HG03521 (cell line): Measurements from ENCODE around the gene GLYATL3.

ENCODE experiments used
- ATAC-seq: cut with Tn5 transposase; IDR thresholded peaks from one replicate; pipeline ENCODE4 v1.9.1; 2021; ENCODE audit warnings: mild to moderate bottlenecking, moderate library complexity; ENCODE audit not compliant: unreplicated experiment

The GLYATL3 gene

GRCh38 chr6:49513153-49513989 lies 13.6 kb downstream of the GLYATL3 start:
- ATAC-seq: no peak

DNA sequence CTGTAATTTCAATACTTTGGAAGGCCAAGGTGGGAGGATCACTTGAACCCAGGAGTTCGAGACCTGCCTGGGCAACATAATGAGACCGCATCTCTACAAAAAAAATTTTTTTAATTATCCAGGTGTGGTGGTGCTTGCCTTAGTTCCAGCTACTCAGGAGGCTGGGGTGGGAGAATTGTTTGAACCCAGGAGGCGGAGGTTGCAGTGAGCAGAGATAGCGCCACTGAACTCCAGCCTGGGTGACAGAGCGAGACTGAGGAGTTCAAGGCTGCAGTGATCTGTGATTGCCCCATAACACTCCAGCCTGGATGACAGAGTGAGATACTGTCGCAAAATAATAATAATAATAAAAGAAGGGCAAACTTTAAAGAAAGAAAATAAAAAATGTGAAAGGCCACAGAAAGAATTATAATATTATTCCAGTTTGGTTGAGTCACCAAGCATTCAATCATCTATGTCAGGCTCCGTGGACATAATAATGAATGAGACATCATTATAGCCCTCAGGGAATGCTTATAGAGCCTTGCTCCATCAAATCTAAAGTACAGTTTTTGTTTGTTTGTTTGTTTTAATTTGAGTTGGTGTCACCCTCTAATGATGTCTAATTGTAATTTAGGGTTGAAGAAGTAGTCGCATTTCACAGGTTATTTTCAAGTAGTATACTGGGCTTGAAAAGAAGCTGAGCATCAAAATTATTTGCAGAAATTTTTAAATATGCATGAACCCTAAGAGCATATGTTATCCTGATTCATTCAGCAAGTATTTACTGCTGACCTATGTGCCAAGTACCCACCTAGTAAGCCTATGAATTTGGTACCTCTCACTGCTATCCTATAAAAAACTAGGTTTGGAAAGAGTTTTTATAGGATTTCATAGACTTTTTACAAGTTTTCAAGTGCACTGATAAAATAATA lies 15.1 kb downstream of the GLYATL3 start:
- ATAC-seq: no peak

DNA sequence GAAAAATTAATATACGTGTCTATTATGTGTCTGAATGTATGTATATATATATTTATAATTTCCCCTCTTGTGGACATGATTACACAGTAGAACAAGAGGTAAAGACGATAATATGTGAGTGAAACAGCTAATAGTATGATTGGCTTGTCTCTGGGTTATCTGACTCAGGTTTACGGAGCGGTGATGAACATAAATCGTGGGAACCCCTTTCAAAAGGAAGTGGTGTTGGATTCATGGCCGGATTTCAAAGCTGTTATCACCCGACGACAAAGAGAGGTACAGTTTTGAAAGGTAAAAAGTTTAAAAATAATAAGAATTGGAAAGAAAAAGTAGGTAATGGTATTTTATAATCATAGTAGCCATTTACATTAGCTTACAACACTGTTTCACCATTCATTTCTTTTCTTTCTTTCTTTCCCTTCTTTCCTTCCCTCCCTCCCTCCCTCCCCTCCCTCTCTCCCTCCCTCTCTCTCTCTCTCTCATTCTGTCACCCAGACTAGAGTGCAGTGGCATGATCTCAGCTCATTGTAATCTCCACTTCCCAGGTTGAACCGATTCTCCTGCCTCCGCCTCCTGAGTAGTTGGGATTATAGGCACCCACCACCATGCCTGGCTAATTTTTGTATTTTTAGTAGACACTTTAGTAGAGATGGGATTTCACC lies 15.9 kb downstream of the GLYATL3 start:
- no peak for ATAC-seq

- no peak for ATAC-seq
Measured at GRCh38 chr6:49516147-49516505, 16.4 kb downstream of the GLYATL3 start.

GRCh38 chr6:49517919-49518318 lies 18.2 kb downstream of the GLYATL3 start:
- ATAC-seq: no peak

DNA sequence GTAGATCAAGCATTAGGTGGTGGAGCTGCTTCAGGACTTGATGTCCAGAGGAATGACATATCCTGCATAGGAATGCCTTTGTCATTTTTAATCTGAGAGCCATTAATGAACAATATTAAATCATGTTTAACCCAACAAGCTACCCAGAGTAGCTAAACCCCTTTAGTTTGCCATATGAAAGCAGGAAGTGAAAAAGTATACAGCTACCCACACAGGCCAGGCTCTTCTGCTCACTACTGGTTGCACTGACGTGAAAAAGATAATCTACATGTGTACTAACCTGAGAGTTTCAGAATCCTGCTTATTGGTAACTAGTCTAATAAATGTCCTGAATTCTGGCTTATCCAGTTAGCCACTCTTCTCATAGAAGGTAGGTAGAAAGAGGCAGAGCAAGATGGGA lies 19.9 kb downstream of the GLYATL3 start:
- ATAC-seq: peak; percentile 83

DNA sequence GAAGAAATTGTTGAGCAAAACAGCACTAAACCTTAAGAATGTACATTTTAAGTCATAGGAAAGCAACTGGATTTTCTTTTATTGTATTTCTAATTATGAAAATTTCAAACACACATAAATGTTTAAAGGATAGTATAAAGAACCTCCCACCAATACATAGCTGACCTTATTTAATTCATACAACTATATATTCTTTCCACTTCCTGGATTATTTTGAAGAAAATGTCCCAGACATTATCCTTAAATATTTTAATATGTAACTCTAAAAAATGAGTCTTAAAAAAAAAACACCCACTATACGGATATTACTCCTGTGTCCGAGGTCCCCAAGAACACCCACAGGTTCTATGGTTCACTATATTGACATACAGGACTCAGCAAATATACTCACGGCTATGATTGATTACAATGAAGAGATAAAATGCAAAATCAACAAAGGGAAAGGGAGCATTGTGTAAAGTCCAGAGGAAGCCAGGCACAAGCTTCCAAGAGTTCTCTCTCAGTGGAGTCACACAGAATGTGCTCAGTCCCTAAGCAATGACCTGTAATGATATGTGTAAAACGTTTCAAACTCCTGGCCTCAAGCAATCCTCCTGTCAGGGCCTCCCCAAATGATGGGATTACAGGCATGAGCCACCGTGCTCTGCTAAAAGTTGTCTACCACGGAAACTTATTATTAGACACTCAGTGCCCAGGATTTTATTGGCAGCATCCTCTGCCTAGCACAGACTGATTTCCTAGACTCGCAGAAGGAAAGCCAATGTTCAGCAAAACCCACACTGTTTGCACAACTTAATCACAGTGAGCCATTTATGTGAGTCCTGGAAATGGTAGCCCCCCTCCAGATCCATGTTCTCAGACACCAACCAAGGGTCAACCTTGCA lies 23.2 kb downstream of the GLYATL3 start:
- no peak for ATAC-seq

GRCh38 chr6:49523901-49524300 lies 24.2 kb downstream of the GLYATL3 start:
- ATAC-seq: no peak

DNA sequence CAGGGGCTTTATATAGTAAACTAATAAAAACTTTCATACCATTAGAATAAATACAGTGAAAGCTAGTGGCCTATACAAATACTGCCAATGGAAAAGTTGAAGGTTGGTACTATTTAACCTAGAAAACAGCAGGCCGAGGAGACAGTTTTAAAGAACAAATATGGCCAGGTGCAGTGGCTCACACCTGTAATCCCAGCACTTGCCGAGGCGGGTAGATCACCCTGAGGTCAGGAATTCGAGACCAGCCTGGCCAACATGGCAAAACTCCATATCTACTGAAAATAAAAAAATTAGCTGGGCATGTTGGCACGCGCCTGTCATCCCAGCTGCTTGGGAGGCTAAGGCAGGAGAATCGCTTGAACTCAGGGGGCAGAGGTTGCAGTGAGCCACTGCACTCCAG lies 24.8 kb downstream of the GLYATL3 start:
- no peak for ATAC-seq

- no peak for ATAC-seq
Measured at GRCh38 chr6:49526598-49526997, 26.9 kb downstream of the GLYATL3 start.

DNA sequence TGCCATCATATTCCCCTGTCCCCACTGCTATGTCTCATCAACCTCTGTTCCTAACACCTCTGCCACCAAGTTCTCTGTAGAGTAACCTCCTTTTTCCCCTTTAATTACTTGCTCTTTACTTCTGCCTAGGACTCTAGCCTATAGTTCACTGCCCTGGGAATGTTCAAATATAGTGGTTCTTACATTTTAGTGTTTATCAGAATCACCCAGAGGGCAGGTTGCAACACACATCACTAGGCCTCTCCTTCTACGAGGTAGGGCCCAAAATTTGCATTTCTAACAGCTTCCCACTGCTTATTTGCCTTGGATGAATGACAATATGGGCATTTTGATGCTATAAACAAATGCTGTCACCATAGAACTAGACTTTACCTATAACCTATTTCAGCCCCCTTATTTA lies 27.6 kb downstream of the GLYATL3 start:
- no peak for ATAC-seq

DNA sequence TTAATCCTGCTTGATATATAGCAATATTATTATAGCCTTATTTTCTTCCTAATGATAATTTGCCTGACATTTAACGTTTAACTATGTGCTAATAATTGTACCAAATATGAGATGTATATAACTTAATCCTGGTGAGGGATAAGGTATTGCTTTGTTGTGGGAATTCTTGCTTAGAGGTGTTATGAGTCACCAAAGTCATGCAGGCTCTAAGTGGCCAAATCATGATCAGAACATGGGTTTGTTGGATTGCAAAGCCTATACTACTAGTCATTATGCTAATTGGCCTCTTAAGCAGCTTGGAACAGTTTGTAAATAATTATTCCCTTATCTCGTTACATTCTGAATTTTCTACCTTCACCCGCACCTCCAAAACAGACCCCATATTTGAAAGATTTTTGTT lies 28.8 kb downstream of the GLYATL3 start:
- ATAC-seq: no peak

- ATAC-seq: no peak
Measured at GRCh38 chr6:49530141-49530776, 30.5 kb downstream of the GLYATL3 start.

- peak; percentile 96 for ATAC-seq
Measured at GRCh38 chr6:49531774-49532569, 32.2 kb downstream of the GLYATL3 start.

DNA sequence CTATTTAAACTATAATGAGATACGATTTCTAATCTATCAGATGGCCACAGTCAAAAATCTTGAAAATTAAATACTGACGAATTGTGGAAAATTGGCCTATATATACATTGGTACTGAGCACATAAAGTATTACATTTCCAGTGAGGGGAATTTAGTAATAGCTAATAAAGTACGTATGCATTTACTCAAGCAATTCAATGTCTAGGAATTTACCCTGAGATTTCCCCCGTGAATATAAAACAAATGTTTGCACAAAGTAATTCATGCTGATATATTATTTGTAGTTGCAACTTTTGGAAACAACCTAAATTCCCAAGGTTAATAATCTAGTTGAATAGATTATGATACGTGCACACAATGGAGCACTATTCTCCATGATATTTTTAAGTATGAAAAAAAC lies 36.1 kb downstream of the GLYATL3 start:
- ATAC-seq: no peak

DNA sequence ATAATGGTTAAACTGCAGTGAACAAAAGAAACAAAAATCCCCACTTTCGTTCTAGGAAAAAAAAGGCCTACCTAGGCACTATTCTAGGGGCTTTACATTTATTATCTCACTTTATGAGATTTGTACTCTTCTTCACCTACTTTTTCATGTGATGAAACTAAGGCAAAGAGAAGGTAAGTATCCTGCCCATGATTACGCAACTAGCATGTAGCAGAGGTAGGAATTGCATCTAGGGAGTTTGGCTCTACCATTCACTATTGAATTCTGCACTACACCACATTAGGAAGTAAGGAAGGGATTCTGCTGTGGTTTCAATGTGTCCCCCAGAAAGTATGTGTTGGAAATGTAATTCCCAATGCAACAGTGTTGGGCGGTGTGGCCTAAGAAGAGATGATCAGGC lies 39.4 kb downstream of the GLYATL3 start:
- ATAC-seq: no peak

DNA sequence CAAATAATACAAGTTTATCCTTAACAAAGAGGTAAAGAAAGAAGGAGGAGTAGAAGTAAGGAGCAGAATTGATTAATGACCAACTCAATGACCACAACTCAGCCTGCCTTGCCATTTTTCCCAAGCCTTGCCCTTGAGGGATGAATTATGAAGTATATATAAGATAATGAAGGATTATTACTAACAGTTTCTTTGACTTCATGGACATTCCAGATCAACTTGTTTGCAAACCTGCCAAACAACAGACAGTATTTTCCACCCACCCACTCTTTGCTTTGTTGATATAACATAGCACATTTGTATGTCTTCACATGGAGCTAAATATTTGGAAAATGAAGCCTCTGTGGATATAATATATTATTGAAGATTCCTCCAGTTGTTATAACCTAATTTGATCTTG lies 40.9 kb downstream of the GLYATL3 start:
- no peak for ATAC-seq

- ATAC-seq: no peak
Measured at GRCh38 chr6:49541210-49541724, 41.5 kb downstream of the GLYATL3 start.

DNA sequence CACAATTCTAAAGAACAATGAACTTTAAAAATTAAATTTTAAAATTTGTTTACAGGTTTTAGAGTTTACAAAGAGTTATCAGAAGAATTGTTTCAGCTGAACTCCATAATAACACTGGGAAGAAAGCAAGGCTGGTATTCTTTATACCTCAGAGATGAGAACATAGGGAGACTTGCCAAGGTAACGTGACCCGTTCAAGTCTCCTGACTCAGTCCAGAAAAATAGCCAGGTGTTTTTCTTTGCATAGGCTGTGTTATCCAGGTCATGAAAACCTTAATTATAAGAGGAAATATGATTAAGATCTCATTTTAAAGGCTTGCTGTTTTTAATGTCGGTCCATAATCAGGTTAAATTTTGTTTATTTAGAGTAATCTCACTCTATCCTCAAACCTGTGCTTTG lies 42.2 kb downstream of the GLYATL3 start:
- ATAC-seq: no peak
